Measurements from ENCODE around the gene APCDD1.

APCDD1 gene

GRCh38 chr18:10457767-10458166, 3.3 kb downstream of the APCDD1 start:
- Histone ChIP-seq H3K9ac (no peak overlapping the region), H3K4me3 (ENCODE audit: low read depth, low read length) (no peak overlapping the region), H3K4me1 (peaks cover 3% of the 10 kb centered on the region), H3K36me3 (ENCODE audit: control insufficient read depth, insufficient read depth, low read length) (no peaks in the 10 kb centered on the region), H3K9me3 (ENCODE audit: control insufficient read depth, low read length) (no peaks in the 10 kb centered on the region), H3K4me2 (ENCODE audit: low read length) (no peak overlapping the region), H2AFZ (no peak overlapping the region), H3K79me2 (no peaks in the 10 kb centered on the region), H3K27ac (no peak overlapping the region), H3K27me3 (ENCODE audit: control insufficient read depth, insufficient read depth, low read length) (no peaks in the 10 kb centered on the region)
- TF ChIP-seq, protein P1, sequence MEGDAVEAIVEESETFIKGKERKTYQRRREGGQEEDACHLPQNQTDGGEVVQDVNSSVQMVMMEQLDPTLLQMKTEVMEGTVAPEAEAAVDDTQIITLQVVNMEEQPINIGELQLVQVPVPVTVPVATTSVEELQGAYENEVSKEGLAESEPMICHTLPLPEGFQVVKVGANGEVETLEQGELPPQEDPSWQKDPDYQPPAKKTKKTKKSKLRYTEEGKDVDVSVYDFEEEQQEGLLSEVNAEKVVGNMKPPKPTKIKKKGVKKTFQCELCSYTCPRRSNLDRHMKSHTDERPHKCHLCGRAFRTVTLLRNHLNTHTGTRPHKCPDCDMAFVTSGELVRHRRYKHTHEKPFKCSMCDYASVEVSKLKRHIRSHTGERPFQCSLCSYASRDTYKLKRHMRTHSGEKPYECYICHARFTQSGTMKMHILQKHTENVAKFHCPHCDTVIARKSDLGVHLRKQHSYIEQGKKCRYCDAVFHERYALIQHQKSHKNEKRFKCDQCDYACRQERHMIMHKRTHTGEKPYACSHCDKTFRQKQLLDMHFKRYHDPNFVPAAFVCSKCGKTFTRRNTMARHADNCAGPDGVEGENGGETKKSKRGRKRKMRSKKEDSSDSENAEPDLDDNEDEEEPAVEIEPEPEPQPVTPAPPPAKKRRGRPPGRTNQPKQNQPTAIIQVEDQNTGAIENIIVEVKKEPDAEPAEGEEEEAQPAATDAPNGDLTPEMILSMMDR (IDR thresholded peaks at IDR 0.05) = no peak

GRCh38 chr18:10458691-10459090, 4.3 kb downstream of the APCDD1 start:
- Histone ChIP-seq H3K27me3 (ENCODE audit: control insufficient read depth, insufficient read depth, low read length) (no peaks in the 10 kb centered on the region), H2AFZ (no peak overlapping the region), H3K36me3 (ENCODE audit: control insufficient read depth, insufficient read depth, low read length) (no peaks in the 10 kb centered on the region), H3K9ac (no peak overlapping the region), H3K79me2 (no peaks in the 10 kb centered on the region), H3K9me3 (ENCODE audit: control insufficient read depth, low read length) (no peaks in the 10 kb centered on the region), H3K4me3 (ENCODE audit: low read depth, low read length) (no peak overlapping the region), H3K4me2 (ENCODE audit: low read length) (no peak overlapping the region), H3K4me1 (peaks cover 3% of the 10 kb centered on the region), H3K27ac (no peak overlapping the region)
- TF ChIP-seq, protein P1 (IDR thresholded peaks at IDR 0.05) = no peak

- no peak overlapping the region for H2AFZ ChIP-seq
- TF ChIP-seq, protein P1 (IDR thresholded peaks at IDR 0.05) = no peak
- H3K9me3 ChIP-seq (ENCODE audit: control insufficient read depth, low read length) = no peaks in the 10 kb centered on the region
- H3K27me3 ChIP-seq (ENCODE audit: control insufficient read depth, insufficient read depth, low read length) = no peaks in the 10 kb centered on the region
- H3K79me2 ChIP-seq = no peaks in the 10 kb centered on the region
- peaks cover 3% of the 10 kb centered on the region for H3K4me1 ChIP-seq
- H3K9ac ChIP-seq = no peak overlapping the region
- no peak overlapping the region for H3K27ac ChIP-seq
- no peak overlapping the region for H3K4me3 ChIP-seq (ENCODE audit: low read depth, low read length)
- no peaks in the 10 kb centered on the region for H3K36me3 ChIP-seq (ENCODE audit: control insufficient read depth, insufficient read depth, low read length)
- no peak overlapping the region for H3K4me2 ChIP-seq (ENCODE audit: low read length)
Observed at GRCh38 chr18:10459587-10459986, 5.2 kb downstream of the APCDD1 start.

GRCh38 chr18:10460414-10461018, 6.1 kb downstream of the APCDD1 start:
- Histone ChIP-seq H3K4me3 (ENCODE audit: low read depth, low read length) (no peak overlapping the region), H3K4me2 (ENCODE audit: low read length) (no peak overlapping the region), H3K27me3 (ENCODE audit: control insufficient read depth, insufficient read depth, low read length) (no peaks in the 10 kb centered on the region), H3K9ac (no peak overlapping the region), H3K27ac (no peak overlapping the region), H3K79me2 (no peaks in the 10 kb centered on the region), H3K4me1 (peaks cover under 1% of the 10 kb centered on the region), H3K36me3 (ENCODE audit: control insufficient read depth, insufficient read depth, low read length) (no peaks in the 10 kb centered on the region), H3K9me3 (ENCODE audit: control insufficient read depth, low read length) (no peaks in the 10 kb centered on the region), H2AFZ (no peak overlapping the region)
- TF ChIP-seq, protein P1 (IDR thresholded peaks at IDR 0.05) = no peak

GRCh38 chr18:10461989-10462388, 7.6 kb downstream of the APCDD1 start:
- no peaks in the 10 kb centered on the region for H3K27me3 ChIP-seq (ENCODE audit: control insufficient read depth, insufficient read depth, low read length)
- no peak overlapping the region for H3K4me2 ChIP-seq (ENCODE audit: low read length)
- no peaks in the 10 kb centered on the region for H3K79me2 ChIP-seq
- H3K9ac ChIP-seq = no peak overlapping the region
- H3K27ac ChIP-seq = no peak overlapping the region
- H3K36me3 ChIP-seq (ENCODE audit: control insufficient read depth, insufficient read depth, low read length) = no peaks in the 10 kb centered on the region
- no peak overlapping the region for H3K4me3 ChIP-seq (ENCODE audit: low read depth, low read length)
- TF ChIP-seq, protein P1 (IDR thresholded peaks at IDR 0.05) = no peak
- H2AFZ ChIP-seq = no peak overlapping the region
- H3K4me1 ChIP-seq = no peaks in the 10 kb centered on the region
- no peaks in the 10 kb centered on the region for H3K9me3 ChIP-seq (ENCODE audit: control insufficient read depth, low read length)
